ENCODE results near the gene MTCP1. TPM values are rescaled to one million over a fixed set of nuclear protein-coding genes. Genes with fewer than 3 reads are reported as not detected.

The MTCP1 gene
- polyA plus RNA-seq, 1 experiment: 1.2 TPM

- no peak for DNase-seq (ENCODE audit: low read depth)
- H3K4me3 ChIP-seq (ENCODE audit: low read depth, low read length): no peak overlapping the region
- ChIA-PET POLR2A (no interaction called here), CTCF (interaction anchor here (1.3 kb wide), 1 partner anchor 11 kb away, joined by 4 read pairs; no protein-coding TSS in a partner anchor)
- H3K36me3 ChIP-seq (ENCODE audit: control insufficient read depth, insufficient read depth, low read length): no peaks in the 10 kb centered on the region
- H3K27me3 ChIP-seq (ENCODE audit: control insufficient read depth, insufficient read depth, low read length): no peaks in the 10 kb centered on the region
- no peak for TF ChIP-seq CTCF (IDR thresholded peaks at IDR 0.05; ENCODE audit: insufficient read depth, low read depth, low read length)
These were observed 35.0 kb upstream of the MTCP1 start for GRCh38 chrX:155105919-155106318.

DNA sequence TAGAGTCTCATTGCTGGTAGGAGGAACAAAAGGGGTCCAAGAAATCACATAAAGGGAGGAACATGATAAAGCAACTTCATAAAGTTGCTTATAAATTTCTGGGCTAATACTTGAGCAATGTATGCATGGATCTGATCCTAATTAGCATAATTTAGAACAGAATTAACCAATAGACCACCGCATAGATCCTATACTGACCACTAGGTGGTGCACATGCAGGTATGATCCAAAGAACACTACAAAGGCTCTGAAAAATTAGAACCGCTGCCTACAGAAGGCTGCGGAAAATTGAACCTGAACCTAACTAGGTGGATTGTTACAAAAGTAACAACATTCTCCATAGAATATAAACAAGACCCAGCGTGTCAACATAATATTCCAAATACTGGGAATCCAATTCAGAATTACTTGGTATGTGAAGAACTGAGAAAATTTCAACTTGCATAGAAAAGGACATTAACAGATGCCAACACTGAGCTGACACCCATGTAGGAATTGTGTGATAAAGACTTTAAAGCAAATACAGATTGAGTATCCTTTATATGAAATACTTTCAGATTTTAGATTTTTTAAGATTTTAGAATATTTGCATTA lies 23.6 kb upstream of the MTCP1 start:
- peak; percentile 61 for TF ChIP-seq CTCF (IDR thresholded peaks at IDR 0.05; ENCODE audit: insufficient read depth, low read depth, low read length)
- no peaks in the 10 kb centered on the region for H3K27me3 ChIP-seq (ENCODE audit: control insufficient read depth, insufficient read depth, low read length)
- DNase-seq (ENCODE audit: low read depth): no peak
- ChIA-PET CTCF (interaction anchor here (0.7 to 1.8 kb wide), 8 partner anchors 9 to 125 kb away, joined by 3 to 5 read pairs (median 4); partner anchors contain the start of gene BRCC3), POLR2A (no interaction called here)
- H3K36me3 ChIP-seq (ENCODE audit: control insufficient read depth, insufficient read depth, low read length): no peaks in the 10 kb centered on the region
- no peak overlapping the region for H3K4me3 ChIP-seq (ENCODE audit: low read depth, low read length)

DNA sequence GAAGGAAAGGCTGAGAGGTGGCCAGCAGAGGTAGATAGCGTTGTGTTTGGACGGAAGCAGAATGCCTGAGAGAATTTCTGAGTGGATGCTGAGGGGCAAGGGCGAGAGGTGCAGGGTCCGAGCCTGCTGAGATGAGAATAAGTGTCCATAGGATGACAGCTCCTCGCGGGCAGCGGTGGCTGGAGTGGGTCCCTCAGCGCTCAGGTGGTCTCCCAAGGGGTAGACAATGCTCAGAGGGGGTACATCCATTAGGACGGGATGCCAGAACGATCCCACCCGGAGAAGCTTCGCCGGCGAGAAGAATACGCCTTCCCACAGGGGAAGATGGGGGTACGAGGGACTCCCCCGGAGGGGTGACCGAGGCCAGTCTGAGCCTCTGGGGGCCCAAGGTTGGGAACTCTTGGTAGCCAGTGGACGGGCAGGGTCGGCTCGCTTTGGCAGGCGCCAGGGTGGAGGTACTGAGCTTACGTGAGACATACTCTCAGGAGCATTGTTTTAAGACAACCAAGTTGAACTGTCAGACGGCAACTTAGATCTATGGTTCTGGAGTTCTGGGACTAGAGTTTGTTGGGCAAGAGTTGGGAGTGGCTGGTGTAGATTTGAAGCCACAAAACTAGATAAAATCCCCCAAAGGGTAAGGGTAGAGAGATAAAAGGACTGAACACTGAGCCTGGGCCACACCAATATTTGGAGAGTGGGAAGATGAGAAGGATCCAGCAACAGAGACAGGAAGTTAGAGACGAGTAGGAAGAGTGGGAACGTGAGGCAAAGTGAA lies 16.2 kb upstream of the MTCP1 start:
- DNase-seq (ENCODE audit: low read depth): no peak
- no peak for TF ChIP-seq CTCF (IDR thresholded peaks at IDR 0.05; ENCODE audit: insufficient read depth, low read depth, low read length)
- H3K27me3 ChIP-seq (ENCODE audit: control insufficient read depth, insufficient read depth, low read length): no peaks in the 10 kb centered on the region
- no peak overlapping the region for H3K4me3 ChIP-seq (ENCODE audit: low read depth, low read length)
- ChIA-PET POLR2A (no interaction called here), CTCF (interaction anchor here (0.7 to 1.7 kb wide), 4 partner anchors 23 to 169 kb away, joined by 3 to 7 read pairs (median 4); no protein-coding TSS in a partner anchor)
- H3K36me3 ChIP-seq (ENCODE audit: control insufficient read depth, insufficient read depth, low read length): no peaks in the 10 kb centered on the region; the same call in none of the 2 replicates

DNA sequence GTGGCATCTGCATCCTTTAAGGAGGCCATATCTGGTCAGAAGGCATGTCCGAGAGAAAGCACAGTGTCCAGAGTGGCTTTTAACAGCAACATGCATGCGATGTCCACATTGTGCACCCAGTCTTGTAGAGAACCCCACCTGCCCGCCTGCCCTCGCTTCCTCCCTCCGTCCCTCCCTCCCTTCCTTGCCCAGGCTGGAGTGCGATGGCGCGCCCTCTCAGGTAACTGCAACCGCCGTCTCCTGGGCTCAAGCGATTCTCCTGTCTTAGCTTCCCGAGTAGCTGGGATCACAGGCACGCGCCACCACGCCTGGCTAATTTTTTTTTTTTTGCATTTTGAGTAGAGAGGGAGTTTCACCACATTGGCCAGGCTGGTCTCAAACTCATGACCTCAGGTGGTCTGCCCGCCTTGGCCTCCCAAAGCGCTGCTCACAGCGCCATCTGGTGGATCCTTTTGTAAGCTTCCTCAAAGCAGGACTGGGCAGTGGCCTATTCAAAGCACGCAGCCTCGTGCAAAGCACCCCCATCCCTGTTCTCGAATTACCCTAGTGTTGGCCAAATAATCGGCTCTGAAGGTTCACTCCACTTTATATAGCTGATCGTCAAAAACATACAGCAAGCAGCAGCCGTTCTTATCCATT lies 15.4 kb upstream of the MTCP1 start:
- TF ChIP-seq CTCF (IDR thresholded peaks at IDR 0.05; ENCODE audit: insufficient read depth, low read depth, low read length): peak; percentile 51
- ChIA-PET POLR2A (no interaction called here), CTCF (interaction anchor here (0.6 to 1.7 kb wide), 5 partner anchors 22 to 169 kb away, joined by 3 to 7 read pairs (median 4); no protein-coding TSS in a partner anchor)
- Histone ChIP-seq H3K27me3 (ENCODE audit: control insufficient read depth, insufficient read depth, low read length) (no peaks in the 10 kb centered on the region), H3K36me3 (ENCODE audit: control insufficient read depth, insufficient read depth, low read length) (no peaks in the 10 kb centered on the region; the same call in none of the 2 replicates), H3K4me3 (ENCODE audit: low read depth, low read length) (no peak overlapping the region)
- DNase-seq (ENCODE audit: low read depth): no peak

Data from BJ (cell line).